ENCODE data around the gene RETREG1.

RETREG1 gene

GRCh38 chr5:16464231-16464630, 152.6 kb downstream of the RETREG1 start:
- no peak for DNase-seq (ENCODE audit: low read depth)
- peak overlapping the region; percentile 87 for H3K4me3 ChIP-seq (ENCODE audit: low read length)
- TF ChIP-seq CTCF (IDR thresholded peaks at IDR 0.05; ENCODE audit: insufficient read depth, low read depth, low read length, missing control alignments), result no peak

GRCh38 chr5:16461782-16462181, 155.0 kb downstream of the RETREG1 start:
- no peak for DNase-seq (ENCODE audit: low read depth)
- TF ChIP-seq CTCF (IDR thresholded peaks at IDR 0.05; ENCODE audit: insufficient read depth, low read depth, low read length, missing control alignments), result no peak
- H3K4me3 ChIP-seq (ENCODE audit: low read length), result no peak overlapping the region

- DNase-seq (ENCODE audit: low read depth), result no peak
- no peak for TF ChIP-seq CTCF (IDR thresholded peaks at IDR 0.05; ENCODE audit: insufficient read depth, low read depth, low read length, missing control alignments)
- no peak overlapping the region for H3K4me3 ChIP-seq (ENCODE audit: low read length)
Measured at GRCh38 chr5:16461026-16461425, 155.8 kb downstream of the RETREG1 start.

GRCh38 chr5:16459451-16459850, 157.3 kb downstream of the RETREG1 start:
- DNase-seq (ENCODE audit: low read depth), result no peak
- no peak for TF ChIP-seq CTCF (IDR thresholded peaks at IDR 0.05; ENCODE audit: insufficient read depth, low read depth, low read length, missing control alignments)

GRCh38 chr5:16457853-16458252, 158.9 kb downstream of the RETREG1 start:
- DNase-seq (ENCODE audit: low read depth), result no peak
- H3K4me3 ChIP-seq (ENCODE audit: low read length), result no peak overlapping the region
- no peak for TF ChIP-seq CTCF (IDR thresholded peaks at IDR 0.05; ENCODE audit: insufficient read depth, low read depth, low read length, missing control alignments)

More at GRCh38 chr5:16459451-16459850, 157.3 kb downstream of the RETREG1 start:
- H3K4me3 ChIP-seq (ENCODE audit: low read length), result no peak overlapping the region

- H3K4me3 ChIP-seq (ENCODE audit: low read length), result no peak overlapping the region
- peak; percentile 14 for TF ChIP-seq CTCF (IDR thresholded peaks at IDR 0.05; ENCODE audit: insufficient read depth, low read depth, low read length, missing control alignments)
- no peak for DNase-seq (ENCODE audit: low read depth)
Measured at GRCh38 chr5:16457451-16457850, 159.3 kb downstream of the RETREG1 start.

GRCh38 chr5:16456103-16456832, 160.5 kb downstream of the RETREG1 start:
- peak; percentile 81 for DNase-seq (ENCODE audit: low read depth)
- H3K4me3 ChIP-seq (ENCODE audit: low read length), result no peak overlapping the region
- TF ChIP-seq CTCF (IDR thresholded peaks at IDR 0.05; ENCODE audit: insufficient read depth, low read depth, low read length, missing control alignments), result peak; percentile 68

Measured in epithelial cell of esophagus (primary cell).